CD4-positive, CD25-positive, alpha-beta regulatory T cell (primary cell): ENCODE measurements around the gene NID1. TPM values are rescaled to one million over a fixed set of nuclear protein-coding genes. Genes with fewer than 3 reads are reported as not detected.

Source experiments
- ATAC-seq, 2 donors: fragments of 150-1000 bp; cut with Tn5 transposase; one replicate each; pipeline ENCODE4 v1.10.0; 2021; ENCODE audit warnings: low read depth in 2 of 2, moderate number of reproducible peaks in 2 of 2, moderate library complexity in 1 of 2
- DNase-seq, 3 donors: peaks; one replicate each; pipeline versions ENCODE4 v3.0.0 to v3.0.0-alpha.2; 2012 to 2022; ENCODE audit warnings: mixed read lengths in 1 of 3
- H3K27ac ChIP-seq: one replicate; pipeline ENCODE4 v1.7.0; 2013; ENCODE audit warnings: mild to moderate bottlenecking, low read length; ENCODE audit not compliant: insufficient read depth, poor library complexity, severe bottlenecking
- H3K27me3 ChIP-seq: one replicate; pipeline ENCODE4 v1.7.0; 2013; ENCODE audit warnings: low read length; ENCODE audit not compliant: control insufficient read depth, insufficient read depth
- H3K36me3 ChIP-seq: one replicate; pipeline ENCODE4 v1.7.0; 2013; ENCODE audit warnings: mild to moderate bottlenecking, low read length, moderate library complexity; ENCODE audit not compliant: control insufficient read depth, insufficient read depth
- H3K4me1 ChIP-seq: 2 replicates; pipeline ENCODE4 v1.7.0; 2013; ENCODE audit warnings: mild to moderate bottlenecking, low read length; ENCODE audit not compliant: insufficient read depth, control insufficient read depth, poor library complexity, severe bottlenecking
- H3K4me3 ChIP-seq: one replicate; pipeline ENCODE4 v1.7.0; 2013; ENCODE audit warnings: low read depth, mild to moderate bottlenecking, low read length, moderate library complexity
- H3K9me3 ChIP-seq, 2 experiments: 1 replicate in 1 of 2; 2 replicates in 1 of 2; pipeline ENCODE4 v1.7.0; 2013; ENCODE audit warnings: low read length in 2 of 2, mild to moderate bottlenecking in 1 of 2, moderate library complexity in 1 of 2; ENCODE audit not compliant: control insufficient read depth in 2 of 2
- H3K27ac Mint-ChIP-seq, 3 donors: one replicate each; pipeline ENCODE4 v1.8.0; 2020 to 2022; ENCODE audit warnings: mild to moderate bottlenecking in 3 of 3, mixed read lengths in 3 of 3, moderate library complexity in 2 of 3
- H3K27me3 Mint-ChIP-seq: one replicate; pipeline ENCODE4 v1.8.0; 2022; ENCODE audit warnings: mild to moderate bottlenecking, mixed read lengths
- H3K36me3 Mint-ChIP-seq: one replicate; pipeline ENCODE4 v1.8.0; 2020; ENCODE audit warnings: mixed read lengths
- H3K4me1 Mint-ChIP-seq, 4 donors: one replicate each; pipeline ENCODE4 v1.8.0; 2020 to 2022; ENCODE audit warnings: mixed read lengths in 4 of 4, mild to moderate bottlenecking in 1 of 4
- H3K4me3 Mint-ChIP-seq, 4 donors: one replicate each; pipeline ENCODE4 v1.8.0; 2020 to 2022; ENCODE audit warnings: mild to moderate bottlenecking in 4 of 4, mixed read lengths in 4 of 4, moderate library complexity in 3 of 4
- H3K9me3 Mint-ChIP-seq, 7 donors: one replicate each; pipeline ENCODE4 v1.8.0; 2020 to 2022; ENCODE audit warnings: mixed read lengths in 7 of 7, mild to moderate bottlenecking in 3 of 7, moderate library complexity in 2 of 7
- polyA plus RNA-seq, 4 donors: library from polyadenylated mRNA; unstranded; fragments of 300-500 nt; fragmentation: Illumina TruSeq; gene quantifications; one replicate each; pipeline ENCODE4 v1.2.3, GENCODE V29; 2021
- total RNA-seq: library from RNA; stranded (reverse); gene quantifications from one replicate; pipeline ENCODE4 v1.2.3, GENCODE V29; 2022

Gene NID1
- total and polyA plus RNA-seq, 5 donors from 2014 or later = 0.10 TPM; not detected in 4

- Histone ChIP-seq H3K27ac (no peak overlapping the region), H3K36me3 (no peaks in the 10 kb centered on the region), H3K4me1 (peaks cover 20% of the 10 kb centered on the region), H3K9me3 (no peaks in the 10 kb centered on the region), H3K27me3 (no peaks in the 10 kb centered on the region), H3K4me3 (no peak overlapping the region)
- Mint-ChIP-seq H3K27ac (no peak overlapping the region), H3K9me3 (no peaks in the 10 kb centered on the region), H3K36me3 (no peaks in the 10 kb centered on the region), H3K4me3 (no peak overlapping the region), H3K4me1 (peaks cover 5 to 33% (median 20%) of the 10 kb centered on the region in 4 donors), H3K27me3 (peaks cover 6% of the 10 kb centered on the region)
- no peak for ATAC-seq
- no peak for DNase-seq
Measured at GRCh38 chr1:235996048-235996785, 68.7 kb downstream of the NID1 start.

DNA sequence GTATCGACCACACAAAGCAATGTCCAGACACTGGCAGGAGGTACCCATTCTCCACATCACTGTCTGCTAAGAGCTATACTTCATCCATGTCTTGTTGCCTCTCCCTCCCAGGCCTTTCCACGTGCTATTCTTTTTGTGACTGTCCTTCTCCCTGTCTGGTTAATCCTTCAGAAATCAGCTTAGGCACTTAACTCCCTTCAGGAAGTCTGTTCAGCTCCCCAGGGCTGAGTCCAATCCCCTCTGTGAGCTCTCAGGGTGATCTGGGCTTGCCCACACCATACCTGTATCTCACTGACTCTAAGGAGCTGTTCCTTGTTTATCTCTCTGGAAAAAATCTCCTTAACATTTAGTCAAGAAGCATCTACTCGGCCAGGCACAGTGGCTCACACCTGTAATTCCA lies 69.4 kb downstream of the NID1 start:
- Histone ChIP-seq H3K27me3 (no peaks in the 10 kb centered on the region), H3K9me3 (no peaks in the 10 kb centered on the region), H3K27ac (no peak overlapping the region), H3K36me3 (no peaks in the 10 kb centered on the region), H3K4me3 (no peak overlapping the region), H3K4me1 (peaks cover 20% of the 10 kb centered on the region)
- peaks cover 10% of the 10 kb centered on the region for H3K27me3 Mint-ChIP-seq
- no peak overlapping the region for H3K27ac Mint-ChIP-seq
- H3K4me1 Mint-ChIP-seq = peaks cover 5 to 31% (median 18%) of the 10 kb centered on the region in 4 donors
- peaks cover 0 to 3% (median 0%) of the 10 kb centered on the region in 7 donors for H3K9me3 Mint-ChIP-seq
- H3K36me3 Mint-ChIP-seq = no peaks in the 10 kb centered on the region
- no peak for ATAC-seq
- no peak overlapping the region for H3K4me3 Mint-ChIP-seq
- DNase-seq = no peak

GRCh38 chr1:235993652-235994051 lies 71.2 kb downstream of the NID1 start:
- no peak overlapping the region for H3K27ac ChIP-seq
- Mint-ChIP-seq H3K4me1 (peaks cover 0 to 12% (median 1%) of the 10 kb centered on the region in 4 donors), H3K4me3 (no peak overlapping the region), H3K36me3 (peaks cover 4% of the 10 kb centered on the region), H3K9me3 (peaks cover 0 to 14% (median 3%) of the 10 kb centered on the region in 7 donors), H3K27me3 (peaks cover 17% of the 10 kb centered on the region), H3K27ac (no peak overlapping the region)
- no peak for ATAC-seq
- H3K4me3 ChIP-seq = no peak overlapping the region
- peaks cover 3% of the 10 kb centered on the region for H3K4me1 ChIP-seq
- H3K27me3 ChIP-seq = no peaks in the 10 kb centered on the region
- DNase-seq = no peak
- H3K9me3 ChIP-seq = peaks cover 4% of the 10 kb centered on the region in 2 experiments
- H3K36me3 ChIP-seq = no peaks in the 10 kb centered on the region

- DNase-seq (no peak), ATAC-seq (no peak)
- Mint-ChIP-seq H3K9me3 (peaks cover 0 to 14% (median 4%) of the 10 kb centered on the region in 7 donors), H3K36me3 (peaks cover 4% of the 10 kb centered on the region), H3K27me3 (peaks cover 22% of the 10 kb centered on the region), H3K27ac (no peak overlapping the region), H3K4me3 (no peak overlapping the region), H3K4me1 (peaks cover 0 to 4% (median 1%) of the 10 kb centered on the region in 4 donors)
- H3K4me1 ChIP-seq = no peaks in the 10 kb centered on the region
- H3K27ac ChIP-seq = no peak overlapping the region
- no peak overlapping the region for H3K4me3 ChIP-seq
- H3K27me3 ChIP-seq = no peaks in the 10 kb centered on the region
- peaks cover 4% of the 10 kb centered on the region in 2 experiments for H3K9me3 ChIP-seq
- H3K36me3 ChIP-seq = no peaks in the 10 kb centered on the region
Measured at GRCh38 chr1:235992868-235993267, 72.0 kb downstream of the NID1 start.

DNA sequence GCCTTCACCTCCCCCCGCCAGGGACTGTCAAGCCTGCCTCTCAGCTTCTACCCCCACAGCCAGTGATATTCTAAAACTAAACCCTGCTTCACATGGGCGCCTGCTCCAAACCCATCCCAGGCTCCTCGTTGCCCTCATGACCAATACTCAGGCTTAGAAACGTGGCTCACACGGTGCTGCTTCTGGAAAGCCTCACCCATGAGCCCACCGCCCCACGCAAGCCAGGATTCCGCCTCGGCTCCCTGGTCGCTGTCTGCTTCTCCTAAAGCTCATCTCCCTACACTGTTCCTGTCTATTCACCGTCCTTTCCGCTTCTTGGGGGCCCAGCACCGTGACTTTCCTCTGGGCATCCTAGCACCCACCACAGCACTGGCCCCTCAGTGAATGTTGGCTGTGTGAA lies 72.5 kb downstream of the NID1 start:
- Histone ChIP-seq H3K9me3 (peaks cover 4% of the 10 kb centered on the region in 2 experiments), H3K4me3 (no peak overlapping the region), H3K27me3 (peaks cover 2% of the 10 kb centered on the region), H3K36me3 (no peaks in the 10 kb centered on the region), H3K27ac (no peak overlapping the region), H3K4me1 (no peaks in the 10 kb centered on the region)
- peaks cover 4% of the 10 kb centered on the region for H3K36me3 Mint-ChIP-seq
- peaks cover 0 to 4% (median 1%) of the 10 kb centered on the region in 4 donors for H3K4me1 Mint-ChIP-seq
- H3K4me3 Mint-ChIP-seq = no peak overlapping the region
- peaks cover 27% of the 10 kb centered on the region for H3K27me3 Mint-ChIP-seq
- DNase-seq (no peak), ATAC-seq (no peak)
- H3K9me3 Mint-ChIP-seq = peaks cover 0 to 17% (median 6%) of the 10 kb centered on the region in 7 donors
- H3K27ac Mint-ChIP-seq = no peak overlapping the region

- no peak for ATAC-seq
- no peak for DNase-seq
- peaks cover 0 to 4% (median 0%) of the 10 kb centered on the region in 4 donors for H3K4me1 Mint-ChIP-seq
- peaks cover 4% of the 10 kb centered on the region in 2 experiments for H3K9me3 ChIP-seq
- H3K4me3 ChIP-seq = no peak overlapping the region
- peaks cover 35% of the 10 kb centered on the region for H3K27me3 Mint-ChIP-seq
- H3K4me1 ChIP-seq = no peaks in the 10 kb centered on the region
- H3K4me3 Mint-ChIP-seq = no peak overlapping the region
- no peak overlapping the region for H3K27ac Mint-ChIP-seq
- H3K27me3 ChIP-seq = peaks cover 2% of the 10 kb centered on the region
- peaks cover 4% of the 10 kb centered on the region for H3K36me3 Mint-ChIP-seq
- no peak overlapping the region for H3K27ac ChIP-seq
- peaks cover 0 to 18% (median 6%) of the 10 kb centered on the region in 7 donors for H3K9me3 Mint-ChIP-seq
- no peaks in the 10 kb centered on the region for H3K36me3 ChIP-seq
Measured at GRCh38 chr1:235990330-235990795, 74.5 kb downstream of the NID1 start.

DNA sequence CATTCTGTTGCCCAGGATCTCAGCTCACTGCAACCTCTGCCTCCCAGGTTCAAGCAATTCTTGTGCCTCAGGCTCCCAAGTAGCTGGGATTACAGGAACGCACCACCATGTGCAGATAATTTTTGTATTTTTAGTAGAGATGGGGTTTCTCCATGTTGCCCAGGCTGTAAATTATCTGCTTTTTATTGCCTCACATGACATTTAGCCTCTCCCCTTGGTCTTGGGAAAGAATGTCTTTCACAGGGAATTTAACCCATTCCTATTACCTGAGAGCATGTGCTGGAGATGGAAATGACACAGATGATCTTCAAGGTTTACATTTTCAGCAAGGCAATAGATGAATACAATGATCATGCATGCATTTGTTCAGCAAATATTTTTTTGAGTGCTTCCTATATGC lies 75.8 kb downstream of the NID1 start:
- peaks cover 4% of the 10 kb centered on the region for H3K36me3 Mint-ChIP-seq
- DNase-seq = no peak
- H3K9me3 Mint-ChIP-seq = peaks cover 0 to 18% (median 6%) of the 10 kb centered on the region in 7 donors
- Histone ChIP-seq H3K36me3 (no peaks in the 10 kb centered on the region), H3K4me3 (no peak overlapping the region), H3K27ac (no peak overlapping the region), H3K9me3 (peaks cover 4% of the 10 kb centered on the region in 2 experiments), H3K4me1 (no peaks in the 10 kb centered on the region), H3K27me3 (peaks cover 2% of the 10 kb centered on the region)
- no peak overlapping the region for H3K4me3 Mint-ChIP-seq
- no peak for ATAC-seq
- peaks cover 0 to 4% (median 0%) of the 10 kb centered on the region in 4 donors for H3K4me1 Mint-ChIP-seq
- no peak overlapping the region for H3K27ac Mint-ChIP-seq
- H3K27me3 Mint-ChIP-seq = peaks cover 43% of the 10 kb centered on the region

DNA sequence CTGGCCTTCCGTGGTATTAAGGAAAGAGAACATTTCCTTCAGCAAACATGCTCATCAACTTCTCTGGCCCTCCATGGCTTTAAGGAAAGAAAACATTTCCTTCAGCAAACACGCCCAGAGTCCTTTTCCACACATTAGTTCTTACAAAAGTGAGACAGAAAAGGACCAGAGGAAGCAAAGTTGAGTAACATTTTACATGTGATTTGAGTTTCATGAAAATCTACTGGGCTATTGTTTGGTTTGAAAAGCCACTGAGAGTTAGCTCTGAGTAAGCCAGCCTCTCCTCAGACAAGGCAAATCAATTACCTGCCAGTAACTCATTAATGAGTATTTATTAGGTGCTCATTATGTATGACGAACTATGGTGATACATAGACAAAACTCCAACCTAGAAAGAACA lies 78.0 kb downstream of the NID1 start:
- H3K4me3 Mint-ChIP-seq = no peak overlapping the region
- Histone ChIP-seq H3K4me1 (no peaks in the 10 kb centered on the region), H3K4me3 (no peak overlapping the region), H3K9me3 (peaks cover 4% of the 10 kb centered on the region in 2 experiments), H3K27ac (no peak overlapping the region), H3K27me3 (peaks cover 2% of the 10 kb centered on the region), H3K36me3 (no peaks in the 10 kb centered on the region)
- ATAC-seq (no peak), DNase-seq (no peak)
- H3K27me3 Mint-ChIP-seq = peaks cover 43% of the 10 kb centered on the region
- H3K36me3 Mint-ChIP-seq = peaks cover 4% of the 10 kb centered on the region
- H3K27ac Mint-ChIP-seq = no peak overlapping the region
- H3K9me3 Mint-ChIP-seq = peaks cover 0 to 18% (median 6%) of the 10 kb centered on the region in 7 donors
- H3K4me1 Mint-ChIP-seq = peaks cover 0 to 4% (median 0%) of the 10 kb centered on the region in 4 donors
